HG03280 (cell line): ENCODE results near the gene TMPRSS11B.
"Not testable (repeated sequence)": the region's sequence is repeated elsewhere in the genome, so short reads cannot be mapped to it uniquely, and the experiment has no call there.

Source experiments
- ATAC-seq: cut with Tn5 transposase; IDR thresholded peaks from one replicate; pipeline ENCODE4 v1.9.1; 2021; ENCODE audit warnings: mild to moderate bottlenecking, moderate library complexity; ENCODE audit not compliant: unreplicated experiment

TMPRSS11B gene

GRCh38 chr4:68228568-68228967 lies 16.9 kb downstream of the TMPRSS11B start:
- no peak for ATAC-seq

- ATAC-seq = no peak
Observed at GRCh38 chr4:68218044-68218443, 27.4 kb downstream of the TMPRSS11B start.

GRCh38 chr4:68216501-68216900 lies 29.0 kb downstream of the TMPRSS11B start:
- no peak for ATAC-seq

GRCh38 chr4:68209003-68209402 lies 36.5 kb downstream of the TMPRSS11B start:
- ATAC-seq = no peak

GRCh38 chr4:68194305-68194704 lies 51.2 kb downstream of the TMPRSS11B start:
- ATAC-seq = not testable (repeated sequence)

GRCh38 chr4:68193194-68193593 lies 52.3 kb downstream of the TMPRSS11B start:
- ATAC-seq = no peak

- no peak for ATAC-seq
Observed at GRCh38 chr4:68187145-68187544, 58.3 kb downstream of the TMPRSS11B start.

- no peak for ATAC-seq
Observed at GRCh38 chr4:68184923-68185322, 60.6 kb downstream of the TMPRSS11B start.

GRCh38 chr4:68183417-68183816 lies 62.1 kb downstream of the TMPRSS11B start:
- no peak for ATAC-seq

- ATAC-seq = no peak
Observed at GRCh38 chr4:68182382-68182820, 63.1 kb downstream of the TMPRSS11B start.

- ATAC-seq = no peak
Observed at GRCh38 chr4:68180849-68181526, 64.5 kb downstream of the TMPRSS11B start.

- ATAC-seq = no peak
Observed at GRCh38 chr4:68176904-68177303, 68.6 kb downstream of the TMPRSS11B start.
